Ovary (tissue), 3 donors: ENCODE results near the gene MAP2K5.

Experiments used
- POLR2A ChIP-seq: fragments of 450-650 bp; IDR thresholded peaks from one replicate; pipeline ENCODE4 v1.6.1; 2017; ENCODE audit warnings: antibody characterized with exemption, mild to moderate bottlenecking, moderate library complexity
- TF ChIP-seq, protein P1 (sequence below), 3 donors: fragments of 450-650 bp in 2 of 3; fragments of 200-600 bp in 1 of 3; IDR thresholded peaks; one replicate each; pipeline versions ENCODE4 v1.5.1 to v1.8.0; 2016 to 2022; ENCODE audit warnings: antibody characterized with exemption in 3 of 3, mild to moderate bottlenecking in 1 of 3
- donor health status: DM: no; HTN: no; CAD: no.

DNA sequence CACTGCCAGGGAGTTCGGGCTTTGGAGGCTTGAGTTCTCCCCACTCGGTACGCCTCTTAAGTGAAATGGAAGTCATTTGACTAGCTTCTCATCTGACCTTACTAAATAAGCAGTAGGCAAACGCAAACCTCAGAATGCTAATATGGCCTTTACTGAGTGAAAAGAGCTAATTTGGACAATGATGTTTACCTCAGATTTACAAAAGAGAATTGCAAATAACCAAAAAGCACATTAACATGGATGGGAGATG lies 298.9 kb downstream of the MAP2K5 start:
- TF ChIP-seq, protein P1, sequence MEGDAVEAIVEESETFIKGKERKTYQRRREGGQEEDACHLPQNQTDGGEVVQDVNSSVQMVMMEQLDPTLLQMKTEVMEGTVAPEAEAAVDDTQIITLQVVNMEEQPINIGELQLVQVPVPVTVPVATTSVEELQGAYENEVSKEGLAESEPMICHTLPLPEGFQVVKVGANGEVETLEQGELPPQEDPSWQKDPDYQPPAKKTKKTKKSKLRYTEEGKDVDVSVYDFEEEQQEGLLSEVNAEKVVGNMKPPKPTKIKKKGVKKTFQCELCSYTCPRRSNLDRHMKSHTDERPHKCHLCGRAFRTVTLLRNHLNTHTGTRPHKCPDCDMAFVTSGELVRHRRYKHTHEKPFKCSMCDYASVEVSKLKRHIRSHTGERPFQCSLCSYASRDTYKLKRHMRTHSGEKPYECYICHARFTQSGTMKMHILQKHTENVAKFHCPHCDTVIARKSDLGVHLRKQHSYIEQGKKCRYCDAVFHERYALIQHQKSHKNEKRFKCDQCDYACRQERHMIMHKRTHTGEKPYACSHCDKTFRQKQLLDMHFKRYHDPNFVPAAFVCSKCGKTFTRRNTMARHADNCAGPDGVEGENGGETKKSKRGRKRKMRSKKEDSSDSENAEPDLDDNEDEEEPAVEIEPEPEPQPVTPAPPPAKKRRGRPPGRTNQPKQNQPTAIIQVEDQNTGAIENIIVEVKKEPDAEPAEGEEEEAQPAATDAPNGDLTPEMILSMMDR (IDR thresholded peaks at IDR 0.05), result no peak
- TF ChIP-seq POLR2A, result no peak
